ENCODE measurements around the gene HVCN1. TPM values are rescaled to one million over a fixed set of nuclear protein-coding genes. Genes with fewer than 3 reads are reported as not detected.

Gene HVCN1
- total RNA-seq, 1 donor from 2014 or later = 0.33 TPM

DNA sequence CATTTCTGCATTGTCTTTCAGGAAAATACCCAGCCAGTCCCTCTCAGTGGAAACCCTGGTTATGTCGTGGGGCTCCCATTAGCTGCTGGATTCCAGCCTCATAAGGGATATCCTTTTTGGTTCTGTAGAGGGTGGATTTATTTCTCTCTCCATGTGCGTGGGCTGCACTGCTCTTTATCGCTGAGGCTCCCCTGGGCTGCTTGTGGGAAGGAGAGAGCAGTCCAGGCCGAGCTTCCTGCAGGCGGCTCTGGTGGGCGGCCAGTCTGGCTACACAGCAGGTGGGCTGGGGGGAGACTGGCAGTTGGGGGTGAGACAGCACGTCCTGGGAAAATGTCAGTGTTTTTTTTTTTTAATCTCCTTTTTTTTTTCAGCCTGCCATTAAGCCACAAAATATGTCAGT is 47.4 kb downstream of the HVCN1 start:
- Histone ChIP-seq H3K27me3 (ENCODE audit: control insufficient read depth, insufficient read depth, low read length) (no peaks in the 10 kb centered on the region), H3K4me3 (ENCODE audit: low read depth, low read length) (no peak overlapping the region), H3K36me3 (ENCODE audit: control insufficient read depth, insufficient read depth, low read length) (no peaks in the 10 kb centered on the region)
- TF ChIP-seq, protein P1, sequence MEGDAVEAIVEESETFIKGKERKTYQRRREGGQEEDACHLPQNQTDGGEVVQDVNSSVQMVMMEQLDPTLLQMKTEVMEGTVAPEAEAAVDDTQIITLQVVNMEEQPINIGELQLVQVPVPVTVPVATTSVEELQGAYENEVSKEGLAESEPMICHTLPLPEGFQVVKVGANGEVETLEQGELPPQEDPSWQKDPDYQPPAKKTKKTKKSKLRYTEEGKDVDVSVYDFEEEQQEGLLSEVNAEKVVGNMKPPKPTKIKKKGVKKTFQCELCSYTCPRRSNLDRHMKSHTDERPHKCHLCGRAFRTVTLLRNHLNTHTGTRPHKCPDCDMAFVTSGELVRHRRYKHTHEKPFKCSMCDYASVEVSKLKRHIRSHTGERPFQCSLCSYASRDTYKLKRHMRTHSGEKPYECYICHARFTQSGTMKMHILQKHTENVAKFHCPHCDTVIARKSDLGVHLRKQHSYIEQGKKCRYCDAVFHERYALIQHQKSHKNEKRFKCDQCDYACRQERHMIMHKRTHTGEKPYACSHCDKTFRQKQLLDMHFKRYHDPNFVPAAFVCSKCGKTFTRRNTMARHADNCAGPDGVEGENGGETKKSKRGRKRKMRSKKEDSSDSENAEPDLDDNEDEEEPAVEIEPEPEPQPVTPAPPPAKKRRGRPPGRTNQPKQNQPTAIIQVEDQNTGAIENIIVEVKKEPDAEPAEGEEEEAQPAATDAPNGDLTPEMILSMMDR (IDR thresholded peaks at IDR 0.05; ENCODE audit: insufficient read depth, low read length, poor library complexity, severe bottlenecking) = no peak
- no peak for DNase-seq (ENCODE audit: low read depth)

DNA sequence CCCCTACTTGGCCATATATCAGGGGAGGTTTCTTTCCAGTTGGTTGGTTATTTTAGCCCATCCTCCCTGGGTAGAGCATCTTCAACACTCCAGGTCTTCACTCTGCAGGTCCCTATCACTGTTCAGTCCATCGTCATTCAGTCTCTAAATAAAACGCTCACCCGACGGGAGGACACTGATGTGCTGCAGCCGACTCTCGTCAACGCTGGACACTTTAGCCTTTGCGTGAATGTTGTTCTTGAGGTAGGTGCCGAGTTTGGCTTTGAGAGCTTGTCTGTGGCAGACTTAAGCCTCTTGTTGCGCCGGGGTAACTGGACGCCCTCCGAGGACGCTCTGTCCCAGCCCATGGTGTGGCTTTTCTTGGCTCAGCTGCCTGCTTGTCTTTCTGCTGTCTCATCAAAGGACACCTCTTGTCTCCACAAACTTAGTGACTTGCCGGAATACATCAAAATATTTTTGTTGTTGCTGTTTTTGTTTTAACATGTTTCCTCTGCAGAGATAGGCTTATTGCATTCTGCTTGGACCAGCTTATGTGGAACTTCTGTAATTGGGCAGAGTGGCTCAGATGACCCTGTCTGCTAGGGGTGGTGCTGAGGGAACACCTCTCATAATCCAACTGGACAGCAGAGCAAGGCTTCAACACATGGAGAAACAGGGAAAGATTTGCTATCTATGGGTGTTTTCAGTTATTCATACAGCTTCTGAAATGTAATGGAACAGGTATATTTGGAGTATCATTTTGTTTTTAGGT is 48.5 kb downstream of the HVCN1 start:
- H3K4me3 ChIP-seq (ENCODE audit: low read depth, low read length) = no peak overlapping the region
- TF ChIP-seq, protein P1 (IDR thresholded peaks at IDR 0.05; ENCODE audit: insufficient read depth, low read length, poor library complexity, severe bottlenecking) = no peak
- H3K36me3 ChIP-seq (ENCODE audit: control insufficient read depth, insufficient read depth, low read length) = no peaks in the 10 kb centered on the region
- no peaks in the 10 kb centered on the region for H3K27me3 ChIP-seq (ENCODE audit: control insufficient read depth, insufficient read depth, low read length)
- DNase-seq (ENCODE audit: low read depth) = no peak

DNA sequence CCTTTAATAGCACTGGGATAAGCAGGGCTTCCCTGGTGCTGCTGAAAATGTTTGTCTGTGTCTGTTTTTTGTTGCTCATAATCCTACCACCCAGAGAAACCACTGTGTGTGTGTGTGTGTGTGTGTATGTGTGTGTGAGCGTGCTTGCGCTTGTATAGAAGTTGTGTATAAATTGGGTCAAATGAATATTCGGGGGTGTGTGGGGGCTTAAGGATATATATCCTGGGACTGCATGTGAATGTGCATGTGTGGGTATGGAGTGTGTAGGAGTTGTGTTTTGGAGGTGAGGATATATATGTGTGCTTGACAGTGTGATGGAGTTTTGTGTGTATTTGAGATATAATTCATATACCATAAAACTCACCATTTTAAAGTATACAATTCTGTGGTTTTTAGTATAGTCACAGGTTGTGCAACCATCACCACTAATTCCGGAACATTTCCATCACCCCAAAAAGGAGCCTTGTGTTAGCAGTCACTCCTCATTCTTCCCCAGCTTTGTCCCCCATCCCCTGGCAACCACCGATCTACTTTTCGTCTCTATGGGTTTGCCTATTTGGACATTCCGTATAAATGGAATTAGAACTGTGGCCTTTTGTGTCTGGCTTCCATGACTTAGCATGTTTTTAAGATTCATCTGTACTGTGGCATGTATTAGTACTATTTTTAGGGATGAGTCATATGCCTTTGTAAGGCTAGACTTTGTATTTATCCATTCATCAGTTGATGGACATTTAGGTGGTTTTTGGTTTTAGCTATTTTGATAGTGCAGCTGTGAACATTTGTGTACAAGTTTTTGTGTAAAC is 49.4 kb downstream of the HVCN1 start:
- no peaks in the 10 kb centered on the region for H3K36me3 ChIP-seq (ENCODE audit: control insufficient read depth, insufficient read depth, low read length)
- TF ChIP-seq, protein P1 (IDR thresholded peaks at IDR 0.05; ENCODE audit: insufficient read depth, low read length, poor library complexity, severe bottlenecking) = no peak
- no peak for DNase-seq (ENCODE audit: low read depth)
- H3K27me3 ChIP-seq (ENCODE audit: control insufficient read depth, insufficient read depth, low read length) = no peaks in the 10 kb centered on the region
- H3K4me3 ChIP-seq (ENCODE audit: low read depth, low read length) = no peak overlapping the region

DNA sequence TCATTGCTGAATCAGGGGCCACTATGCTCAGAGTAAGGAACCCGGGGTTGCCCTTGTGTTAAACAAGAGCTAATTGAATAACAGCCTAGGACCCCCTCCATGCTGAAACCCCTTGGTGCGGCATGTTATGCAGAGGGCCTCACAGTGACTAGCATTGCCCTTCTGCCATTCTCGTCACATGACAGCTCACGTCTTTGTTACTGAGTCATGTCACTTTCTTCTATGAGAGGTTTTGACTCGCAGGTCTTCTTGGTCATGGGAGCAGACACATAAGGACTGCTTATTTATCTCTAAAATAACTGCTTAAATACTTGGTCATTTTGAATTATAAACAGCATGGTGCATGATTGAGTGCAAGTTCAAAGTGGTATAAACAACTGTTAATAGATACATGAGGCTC is 50.1 kb downstream of the HVCN1 start:
- H3K36me3 ChIP-seq (ENCODE audit: control insufficient read depth, insufficient read depth, low read length) = no peaks in the 10 kb centered on the region
- TF ChIP-seq, protein P1 (IDR thresholded peaks at IDR 0.05; ENCODE audit: insufficient read depth, low read length, poor library complexity, severe bottlenecking) = no peak
- DNase-seq (ENCODE audit: low read depth) = no peak
- H3K27me3 ChIP-seq (ENCODE audit: control insufficient read depth, insufficient read depth, low read length) = no peaks in the 10 kb centered on the region
- no peak overlapping the region for H3K4me3 ChIP-seq (ENCODE audit: low read depth, low read length)

DNA sequence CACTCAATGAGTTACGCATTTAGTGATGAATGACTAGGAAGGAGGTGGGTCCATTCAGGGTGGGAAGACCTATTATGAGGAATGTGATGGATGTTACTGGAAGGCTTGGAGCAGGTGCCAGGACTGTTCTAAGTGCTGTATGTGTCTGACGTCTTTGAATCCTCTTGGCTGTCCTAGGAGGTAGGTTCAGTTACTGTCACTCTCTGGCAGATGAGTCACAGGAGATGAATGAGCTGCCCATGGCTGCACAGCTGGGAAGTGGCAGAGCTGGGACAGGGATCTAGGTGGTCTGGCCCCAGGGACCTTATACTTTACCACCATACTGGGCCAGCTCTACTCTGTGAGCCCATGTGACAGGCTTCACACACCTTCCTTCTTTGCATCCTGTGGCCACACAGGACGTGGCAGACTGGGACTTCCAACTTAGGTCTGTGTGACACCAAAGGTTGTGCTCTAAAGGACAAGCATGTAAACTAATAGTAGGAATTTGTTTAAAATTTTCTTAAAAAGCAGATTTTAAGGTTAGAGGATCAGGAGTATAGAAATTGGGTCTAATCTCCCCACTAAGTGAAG is 51.0 kb downstream of the HVCN1 start:
- TF ChIP-seq, protein P1 (IDR thresholded peaks at IDR 0.05; ENCODE audit: insufficient read depth, low read length, poor library complexity, severe bottlenecking) = no peak
- no peaks in the 10 kb centered on the region for H3K27me3 ChIP-seq (ENCODE audit: control insufficient read depth, insufficient read depth, low read length)
- DNase-seq (ENCODE audit: low read depth) = no peak
- no peak overlapping the region for H3K4me3 ChIP-seq (ENCODE audit: low read depth, low read length)
- no peaks in the 10 kb centered on the region for H3K36me3 ChIP-seq (ENCODE audit: control insufficient read depth, insufficient read depth, low read length)

Measured in kidney epithelial cell (primary cell).